GM18526 (cell line): ENCODE results near the gene FSD2.

Experiments
- POLR2A ChIP-seq: IDR thresholded peaks from 3 replicates; pipeline ENCODE4 v1.6.1; 2011; ENCODE audit not compliant: insufficient read length; ENCODE audit errors: extremely low read depth

The FSD2 gene, protein sequence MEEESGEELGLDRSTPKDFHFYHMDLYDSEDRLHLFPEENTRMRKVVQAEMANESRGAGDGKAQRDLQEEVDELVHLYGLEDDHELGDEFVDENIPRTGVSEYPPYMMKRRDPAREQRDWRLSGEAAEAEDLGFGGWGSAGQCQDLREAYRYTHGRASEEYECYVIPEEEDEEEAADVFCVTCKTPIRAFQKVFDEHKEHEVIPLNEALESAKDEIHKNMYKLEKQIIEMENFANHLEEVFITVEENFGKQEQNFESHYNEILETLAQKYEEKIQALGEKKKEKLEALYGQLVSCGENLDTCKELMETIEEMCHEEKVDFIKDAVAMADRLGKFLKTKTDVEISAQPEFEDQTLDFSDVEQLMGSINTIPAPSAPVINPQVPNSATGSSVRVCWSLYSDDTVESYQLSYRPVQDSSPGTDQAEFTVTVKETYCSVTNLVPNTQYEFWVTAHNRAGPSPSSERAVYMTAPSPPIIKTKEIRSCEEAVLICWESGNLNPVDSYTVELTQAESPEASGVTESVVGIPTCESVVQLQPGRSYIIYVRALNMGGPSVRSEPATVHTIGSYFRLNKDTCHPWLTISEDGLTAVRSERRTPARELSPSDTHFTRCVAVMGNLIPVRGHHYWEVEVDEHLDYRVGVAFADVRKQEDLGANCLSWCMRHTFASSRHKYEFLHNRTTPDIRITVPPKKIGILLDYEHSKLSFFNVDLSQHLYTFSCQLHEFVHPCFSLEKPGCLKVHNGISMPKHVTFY

DNA sequence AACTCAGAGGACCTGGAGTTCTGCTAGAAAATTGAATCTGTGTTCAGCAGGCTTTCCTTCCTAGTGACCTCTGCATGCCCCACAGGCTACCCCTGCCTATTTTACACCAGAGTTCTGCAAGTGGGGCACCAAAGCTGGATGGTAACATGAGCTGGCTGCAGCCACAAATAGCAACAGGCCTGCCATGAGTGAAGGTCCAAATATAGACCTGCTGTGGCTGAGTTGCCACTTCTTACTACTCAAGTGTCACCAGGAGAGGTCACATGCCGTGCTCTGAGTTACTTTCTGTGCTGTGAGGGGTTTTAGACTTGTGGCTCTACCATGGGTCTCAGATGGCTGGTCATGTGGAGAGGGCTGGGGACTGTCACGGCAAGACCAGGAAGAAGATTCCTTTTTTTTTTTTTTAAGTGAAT, at the start of gene FSD2:
TSS of gene FSD2 (minus strand) at position 76 of the 413 bp plus-strand sequence. CDS start 18,679 bp downstream, outside the sequence.
- TF ChIP-seq POLR2A = peak; percentile 32

DNA sequence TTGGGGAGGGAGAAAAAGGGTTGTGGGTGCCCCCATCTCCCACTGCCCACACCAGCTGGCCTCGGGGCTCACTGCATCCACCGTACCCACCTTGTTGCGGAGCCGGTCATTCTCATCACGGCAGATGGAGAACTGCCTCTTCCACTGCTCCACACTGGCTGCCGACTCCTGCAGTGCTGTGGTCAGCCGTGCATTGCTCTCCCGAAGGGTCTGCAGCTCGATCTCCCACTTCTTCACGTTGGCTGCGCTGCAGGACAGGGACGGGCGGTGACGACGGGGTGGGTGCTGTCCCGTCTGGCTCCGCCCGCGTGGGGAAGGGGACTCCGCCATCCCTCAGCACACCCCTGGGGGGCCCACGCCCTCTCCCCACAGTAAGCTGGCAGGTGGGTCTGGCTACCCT, 48.7 kb upstream of the FSD2 start:
- no peak for TF ChIP-seq POLR2A

DNA sequence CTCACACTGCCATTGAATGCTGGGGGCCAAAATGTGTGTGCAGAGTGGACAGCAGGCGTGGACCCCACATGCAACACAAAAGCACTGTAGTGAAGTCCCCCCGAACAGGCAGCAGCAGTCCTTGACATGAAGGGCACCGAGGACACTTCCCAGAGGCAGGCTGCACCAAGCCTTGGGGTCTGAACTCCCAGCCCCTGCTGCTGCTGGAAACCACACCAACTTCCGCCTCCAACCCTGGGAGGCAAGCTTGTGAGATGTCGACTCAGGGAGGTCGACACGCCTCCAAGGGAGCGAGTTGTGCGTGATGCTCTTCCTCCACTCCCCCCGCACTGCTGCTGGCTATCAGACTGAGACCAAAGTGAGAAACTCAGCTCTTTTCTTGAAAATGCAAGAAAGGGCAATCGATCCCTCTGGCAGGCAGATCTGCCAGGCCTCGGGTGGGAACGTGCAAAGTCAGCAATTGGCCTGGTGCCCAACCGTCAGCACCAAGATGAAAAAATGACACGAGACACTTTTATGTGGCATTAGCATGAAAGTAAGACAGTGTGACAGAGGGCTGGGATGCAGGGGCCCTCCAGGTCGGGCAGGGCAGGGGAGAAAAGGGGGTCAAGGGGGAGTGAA, 47.2 kb upstream of the FSD2 start:
- no peak for TF ChIP-seq POLR2A

DNA sequence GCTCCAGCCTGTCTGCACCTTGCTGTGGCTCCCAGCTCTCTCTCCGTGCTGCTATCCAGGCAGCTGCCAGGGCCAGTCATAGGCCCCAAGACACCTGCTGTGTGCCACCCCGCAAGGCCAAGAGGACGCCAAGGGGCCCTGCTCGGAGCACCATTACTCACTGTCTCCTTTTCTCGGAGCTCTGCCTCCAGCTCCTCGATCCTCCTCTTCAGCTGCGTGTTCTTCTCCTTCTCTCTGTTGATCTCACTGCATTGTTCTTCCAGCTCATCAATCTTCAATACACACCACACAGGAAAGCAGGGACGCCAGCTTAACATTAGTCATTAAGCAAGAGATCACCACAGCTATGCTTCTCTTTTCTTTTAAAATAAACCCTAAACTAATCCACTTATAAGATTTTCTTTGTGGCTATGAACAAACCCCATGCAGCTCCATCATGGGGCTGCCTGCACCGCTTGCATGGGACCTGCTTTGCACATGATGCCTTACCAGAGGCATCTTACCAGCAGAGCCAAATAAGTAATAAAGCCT, 46.2 kb upstream of the FSD2 start:
- no peak for TF ChIP-seq POLR2A

DNA sequence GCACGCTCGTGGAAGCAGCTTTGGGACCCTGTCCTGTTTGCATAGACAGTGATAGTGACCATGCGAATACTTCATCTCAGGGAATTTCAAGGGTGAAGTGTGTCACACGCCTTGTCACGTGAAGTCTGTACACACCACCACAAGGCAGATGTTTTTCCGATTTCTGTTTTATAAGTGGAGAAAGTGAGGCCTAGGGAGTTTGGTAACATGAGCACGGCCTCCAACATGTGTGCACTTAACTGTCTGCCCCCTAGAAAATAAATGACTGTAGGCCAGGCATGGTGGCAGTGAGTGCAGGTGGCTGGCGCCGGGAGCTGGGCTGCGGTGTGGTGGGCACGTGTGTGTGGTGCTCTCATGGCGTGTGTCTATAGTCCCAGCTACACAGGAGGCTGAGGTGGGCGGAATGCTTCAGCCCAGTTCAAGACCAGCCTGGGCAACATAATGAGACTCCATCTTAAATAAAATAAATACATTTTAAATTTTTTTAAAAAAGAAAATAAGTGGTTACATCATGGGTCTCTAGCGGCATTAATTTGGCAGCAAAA, 45.5 kb upstream of the FSD2 start:
- TF ChIP-seq POLR2A = no peak

DNA sequence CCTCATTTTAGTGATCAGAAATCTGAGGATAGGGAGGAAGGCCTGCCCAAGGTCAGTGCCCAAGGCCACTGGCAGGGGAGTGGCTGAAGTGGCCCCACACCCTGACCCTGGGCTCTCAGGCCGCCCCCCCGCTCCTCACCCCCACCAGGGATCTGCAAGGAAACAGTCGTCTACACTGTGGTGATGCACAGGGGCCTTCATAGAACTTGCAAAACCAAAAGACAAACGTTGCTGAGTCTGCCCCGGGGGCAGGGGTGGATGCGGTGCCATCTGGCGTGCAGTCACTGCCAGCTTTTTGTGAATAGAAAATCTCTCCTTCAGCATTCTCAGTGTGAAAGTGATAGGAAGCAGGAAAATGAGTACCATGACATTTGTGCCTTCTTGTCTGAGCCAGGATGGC, 44.9 kb upstream of the FSD2 start:
- TF ChIP-seq POLR2A = no peak

DNA sequence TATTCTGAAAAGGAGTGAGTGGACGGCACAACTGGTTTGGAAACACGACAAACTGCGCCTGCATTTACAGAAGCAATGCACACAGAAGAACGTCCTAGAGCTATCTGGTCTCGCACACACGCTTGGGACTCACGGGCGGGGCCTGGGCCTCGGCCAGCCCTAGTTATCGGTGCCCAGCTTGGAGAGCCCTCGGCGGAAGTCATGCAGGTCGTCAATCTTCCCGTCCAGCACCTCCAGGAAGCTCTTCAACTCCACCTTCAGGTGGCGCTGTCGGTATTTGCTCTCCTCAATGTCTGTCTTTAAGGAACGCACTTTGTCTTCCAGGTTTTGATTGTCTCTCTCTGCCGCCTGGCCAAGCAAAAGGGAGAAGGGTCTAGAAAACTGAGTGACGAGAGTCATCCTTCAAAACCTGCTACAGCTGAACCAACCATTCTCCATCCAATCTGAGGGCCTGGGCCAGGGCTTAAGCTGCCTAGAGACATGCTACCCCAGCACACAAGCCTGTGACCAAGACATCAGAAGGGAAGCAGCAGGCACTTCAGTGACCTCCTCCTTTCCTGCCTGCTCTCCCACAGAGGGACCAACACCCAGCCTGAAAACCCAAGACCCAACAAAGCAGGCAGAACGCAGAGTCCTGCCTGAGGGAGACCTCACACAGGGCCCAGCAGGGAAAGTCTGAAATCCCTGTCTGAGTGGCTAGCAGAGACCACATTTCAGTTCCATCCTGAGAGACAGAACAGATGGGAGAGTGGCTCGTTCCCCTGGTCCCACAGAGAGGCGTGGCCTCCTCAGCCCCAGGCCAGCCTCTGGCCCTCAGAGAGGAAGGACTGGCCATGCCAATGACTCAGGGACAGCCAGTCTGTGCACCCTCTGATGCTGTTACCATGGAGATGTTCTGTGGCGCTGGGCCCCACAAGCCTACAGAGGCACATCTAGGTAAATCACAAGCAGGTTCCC, 44.0 kb upstream of the FSD2 start:
- TF ChIP-seq POLR2A = no peak

DNA sequence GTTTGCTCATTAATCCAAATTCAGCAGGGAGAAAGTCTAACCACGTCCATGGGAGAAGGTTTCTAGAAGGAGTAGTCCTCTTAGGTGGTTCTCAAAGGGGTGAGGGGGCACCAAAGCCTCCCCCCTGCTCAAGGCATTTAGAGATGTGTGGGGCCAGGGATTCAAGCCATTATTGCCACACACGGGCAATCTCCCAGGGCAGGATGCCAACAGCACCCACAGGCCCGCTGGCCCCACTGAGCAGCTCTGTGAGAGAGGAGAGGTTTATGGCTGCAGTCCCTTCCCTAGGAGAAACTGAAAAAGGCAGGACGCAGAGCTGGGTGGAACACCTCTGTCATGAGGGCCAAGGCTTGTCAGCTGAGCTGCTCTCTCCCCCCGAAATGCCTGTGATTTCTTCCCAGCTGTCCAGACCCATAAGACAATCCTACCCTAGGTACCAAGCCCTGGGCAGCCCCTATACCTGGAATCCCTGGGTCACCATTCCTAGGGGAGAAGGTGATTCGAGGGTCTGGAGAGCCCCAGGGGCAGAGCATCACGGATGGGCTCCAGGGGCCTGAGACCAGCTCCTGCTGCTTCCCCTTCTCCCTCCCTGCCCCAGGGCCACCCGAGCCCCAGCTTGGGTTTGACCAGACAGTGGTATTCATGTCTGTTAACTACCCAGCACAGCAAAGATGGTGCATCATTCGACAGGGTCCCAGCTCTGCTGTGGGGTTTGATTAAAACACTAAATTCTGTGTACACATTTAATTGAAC, 42.5 kb upstream of the FSD2 start:
- TF ChIP-seq POLR2A = no peak

DNA sequence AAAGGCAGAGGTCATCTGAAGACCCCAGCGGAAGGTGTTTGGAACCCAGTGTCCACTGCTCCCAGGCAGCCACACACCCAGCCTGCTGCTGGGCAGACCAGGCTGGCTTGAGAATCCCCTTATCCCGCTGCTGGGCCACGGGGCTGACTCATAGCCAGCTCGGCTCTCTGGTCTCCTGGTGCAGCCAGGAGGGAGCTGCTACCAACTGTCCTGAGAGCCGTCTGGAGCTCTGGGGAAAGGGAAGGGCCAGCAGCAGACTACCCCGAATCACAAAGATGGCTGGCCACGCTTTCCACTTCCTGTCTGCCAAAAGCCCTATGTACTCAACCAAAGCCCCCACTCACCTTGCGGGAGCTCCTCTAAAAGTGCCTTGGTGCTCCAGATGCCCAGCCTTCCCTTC, 41.8 kb upstream of the FSD2 start:
- TF ChIP-seq POLR2A = no peak

DNA sequence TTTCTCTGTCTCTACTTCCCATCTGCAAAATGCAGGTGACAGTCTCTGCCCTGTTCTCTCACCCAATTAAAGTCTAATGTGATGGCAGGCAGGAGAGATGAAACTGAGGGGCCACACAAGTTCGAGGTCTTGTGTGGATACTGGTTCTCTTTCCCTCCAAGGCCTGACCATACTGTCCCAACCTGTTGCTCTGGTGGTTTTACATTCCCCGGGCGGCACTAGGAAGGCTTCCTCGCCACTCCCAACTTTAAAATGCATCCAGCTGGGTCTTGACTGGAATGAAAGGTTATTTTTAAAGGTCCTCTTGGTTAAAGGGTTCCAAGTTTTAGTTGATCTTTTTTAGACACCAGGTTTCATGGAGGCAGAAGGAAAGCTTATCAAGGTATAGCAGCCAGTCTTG, 40.8 kb upstream of the FSD2 start:
- TF ChIP-seq POLR2A = no peak

DNA sequence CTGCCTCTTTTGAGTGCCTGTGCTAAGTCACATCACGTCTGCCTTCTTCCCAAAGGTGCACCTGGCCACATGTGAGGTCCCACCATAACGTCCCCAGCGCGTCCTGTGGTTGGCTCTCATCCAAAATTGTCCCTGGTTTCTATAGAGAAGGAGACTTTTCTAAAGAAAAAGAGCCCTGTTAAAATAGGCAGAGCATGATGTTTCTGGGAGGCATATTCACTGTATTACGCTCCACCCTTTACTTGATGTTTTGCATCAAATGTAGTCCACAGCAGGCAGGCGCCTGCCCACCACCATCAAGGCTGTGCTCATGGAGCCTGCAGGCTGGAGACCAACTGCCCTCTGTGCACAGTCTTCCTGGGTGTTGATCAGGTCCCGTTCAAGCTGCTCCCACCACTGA, 39.8 kb upstream of the FSD2 start:
- no peak for TF ChIP-seq POLR2A

DNA sequence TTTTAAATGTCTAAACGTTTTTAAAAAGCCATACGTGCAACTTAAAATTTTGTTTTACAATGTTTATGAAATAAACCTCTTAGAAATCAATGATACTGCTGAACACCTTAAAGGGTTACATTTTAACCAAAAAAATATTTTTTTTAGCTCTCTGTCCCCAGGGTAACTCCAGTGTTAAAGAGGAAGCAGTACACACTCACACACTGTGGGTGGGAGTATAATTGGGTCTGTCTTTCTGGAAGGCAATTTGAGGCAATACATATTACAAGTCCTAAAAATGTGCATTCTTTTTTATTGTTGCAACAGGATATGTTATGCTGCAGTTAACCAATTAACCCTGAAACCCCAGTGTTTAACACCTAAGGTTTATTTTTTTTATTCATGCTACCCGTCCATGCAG, 37.7 kb upstream of the FSD2 start:
- no peak for TF ChIP-seq POLR2A

DNA sequence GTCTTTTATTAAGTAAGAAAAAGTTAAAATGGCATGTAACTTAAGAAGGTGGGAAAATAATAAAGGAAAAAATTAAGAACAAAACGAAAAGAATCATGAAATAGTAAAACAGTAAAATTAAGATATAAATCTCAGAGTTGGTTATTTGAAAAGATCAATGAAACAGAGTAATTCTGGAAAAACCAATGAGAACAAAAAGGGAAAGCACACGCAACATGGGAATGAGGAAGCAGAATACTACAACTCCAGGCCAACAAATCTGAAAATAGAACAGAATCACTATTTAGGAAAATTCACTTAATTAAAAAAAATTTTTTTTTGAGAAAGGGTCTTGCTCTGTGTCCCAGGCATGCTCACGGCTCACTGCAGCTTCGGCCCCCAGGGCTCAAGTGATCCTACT, 34.3 kb upstream of the FSD2 start:
- no peak for TF ChIP-seq POLR2A

DNA sequence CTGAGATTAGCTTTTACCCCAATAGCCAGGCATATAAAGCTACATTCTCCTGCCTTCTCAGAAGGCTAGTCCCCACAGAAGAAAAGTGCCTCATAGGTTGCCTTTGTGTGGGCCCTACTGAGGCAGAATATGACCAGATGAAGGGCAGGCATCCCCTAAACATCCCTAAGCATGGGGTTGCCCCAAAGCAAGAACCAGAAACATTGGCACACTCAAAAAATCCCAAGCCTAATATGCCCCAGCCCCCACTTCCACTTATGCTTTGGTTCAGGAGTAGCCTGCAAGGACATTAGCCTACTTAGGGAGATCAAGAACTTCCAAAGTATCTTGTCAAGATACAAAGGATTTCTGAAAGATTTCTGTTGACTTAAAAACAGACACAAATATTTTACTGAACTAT, 33.3 kb upstream of the FSD2 start:
- TF ChIP-seq POLR2A = no peak
